GM12878 (cell line): ENCODE measurements around the gene ABCB4. TPM values are rescaled to one million over a fixed set of nuclear protein-coding genes. Genes with fewer than 3 reads are reported as not detected.

Experiments
- ATAC-seq: fragments of 200-7000 bp; cut with Tn5 transposase; 3 replicates; pipeline ENCODE4 v1.9.1; 2020; ENCODE audit warnings: mild to moderate bottlenecking, moderate library complexity
- BruUV-seq: library from RNA; stranded (reverse); fragments of 400-500 nt; replicated peaks from 2 replicates; lab custom pipeline; 2021; lab: Mats Ljungman, UMichigan
- CTCF ChIA-PET: fragments of 300-600 bp; sonication (Branson Sonifier 250); formaldehyde crosslinking; extraction: SDS; loops from one replicate; lab custom pipeline; 2021; ENCODE audit warnings: inconsistent platforms; lab: Yijun Ruan, JAX
- POLR2A ChIA-PET: fragments of 350-600 bp; formaldehyde crosslinking; extraction: SDS; loops from one replicate; lab custom pipeline; 2021; ENCODE audit warnings: inconsistent platforms; lab: Charles Lee
- RAD21 ChIA-PET: fragments of 300-600 bp; sonication (Branson Sonifier 250); formaldehyde crosslinking; loops from one replicate; lab custom pipeline; 2023; ENCODE audit warnings: antibody characterized with exemption; ENCODE audit not compliant: unreplicated experiment; lab: Charles Lee
- SMC1A ChIA-PET: fragments of 300-600 bp; sonication (Branson Sonifier 250); formaldehyde crosslinking; loops from one replicate; lab custom pipeline; 2023; ENCODE audit not compliant: unreplicated experiment, uncharacterized antibody; lab: Charles Lee
- DNase-seq: peaks from one replicate; pipeline ENCODE4 v3.0.0-alpha.2; 2011; ENCODE audit warnings: low read depth, low spot score
- FAIRE-seq: peaks from 3 replicates; lab custom pipeline; 2011; peaks lifted over from hg19 to GRCh38; lab: Jason Lieb, UNC
- H2AFZ ChIP-seq: 2 replicates; pipeline ENCODE4 v1.6.0; 2011; ENCODE audit warnings: low read depth, low read length, control low read depth; ENCODE audit not compliant: control insufficient read depth
- H3K27ac ChIP-seq: 2 replicates; pipeline ENCODE4 v1.5.1; 2011; ENCODE audit warnings: control low read depth; ENCODE audit not compliant: control insufficient read depth, insufficient read depth
- H3K27me3 ChIP-seq, 2 experiments: replicated peaks in 1 of 2; 2 replicates each; pipeline versions ENCODE4 v1.6.0 to v1.6.1; 2011; ENCODE audit warnings: low read length in 1 of 2; ENCODE audit not compliant: control insufficient read depth in 2 of 2, insufficient read depth in 2 of 2
- H3K36me3 ChIP-seq, 2 experiments: 2 replicates each; pipeline ENCODE4 v1.5.1; 2011; ENCODE audit warnings: low read length in 1 of 2; ENCODE audit not compliant: control insufficient read depth in 2 of 2, insufficient read depth in 2 of 2
- H3K4me1 ChIP-seq: 2 replicates; pipeline ENCODE4 v1.6.1; 2011; ENCODE audit warnings: mild to moderate bottlenecking, low read length, moderate library complexity, mixed read lengths; ENCODE audit not compliant: control insufficient read depth, insufficient read depth
- H3K4me2 ChIP-seq: 2 replicates; pipeline ENCODE4 v1.6.0; 2011; ENCODE audit warnings: control low read depth; ENCODE audit not compliant: control insufficient read depth, insufficient read depth
- H3K4me3 ChIP-seq: fragments of 200-600 bp; sonication (generic); 2 replicates; pipeline ENCODE4 v1.5.1; 2016
- H3K79me2 ChIP-seq: 2 replicates; pipeline ENCODE4 v1.6.0; 2011; ENCODE audit warnings: low read length; ENCODE audit not compliant: control insufficient read depth, insufficient read depth
- H3K9ac ChIP-seq: 2 replicates; pipeline ENCODE4 v1.8.0; 2011; ENCODE audit warnings: low read length, control low read depth, mixed read lengths; ENCODE audit not compliant: control insufficient read depth, insufficient read depth
- H3K9me3 ChIP-seq: replicated peaks from 3 replicates; pipeline ENCODE4 v1.5.1; 2011; ENCODE audit warnings: mild to moderate bottlenecking, low read length; ENCODE audit not compliant: control insufficient read depth, insufficient read depth
- H4K20me1 ChIP-seq: 2 replicates; pipeline ENCODE4 v1.6.0; 2011; ENCODE audit not compliant: control insufficient read depth, insufficient read depth
- CHD2 ChIP-seq: IDR thresholded peaks from 2 replicates; pipeline ENCODE4 v1.6.1; 2011; ENCODE audit warnings: low read depth, low read length, improper control_type of control experiment, borderline replicate concordance
- CHD4 ChIP-seq: fragments of 200-600 bp; sonication (generic); IDR thresholded peaks from 2 replicates; pipeline ENCODE4 v1.6.1; 2016; ENCODE audit warnings: mild to moderate bottlenecking
- EED ChIP-seq: sonication (generic); IDR thresholded peaks from 2 replicates; pipeline ENCODE4 v1.6.1; 2016; ENCODE audit warnings: antibody characterized with exemption, low read depth
- SMC3 ChIP-seq: IDR thresholded peaks from 2 replicates; pipeline ENCODE4 v1.6.1; 2011; ENCODE audit warnings: low read length, improper control_type of control experiment, borderline replicate concordance
- SREBF2 ChIP-seq: IDR thresholded peaks from 2 replicates; pipeline ENCODE4 v1.6.1; 2012; ENCODE audit warnings: mild to moderate bottlenecking, low read length
- SUPT20H ChIP-seq: IDR thresholded peaks from 2 replicates; pipeline ENCODE4 v1.6.1; 2011; ENCODE audit warnings: low read depth, mild to moderate bottlenecking, low read length, moderate library complexity, borderline replicate concordance; ENCODE audit not compliant: control insufficient read depth
- ZNF622 ChIP-seq: fragments of 450-650 bp; IDR thresholded peaks from 2 replicates; pipeline ENCODE4 v1.6.1; 2017; ENCODE audit warnings: mild to moderate bottlenecking, inconsistent platforms
- ZSCAN29 ChIP-seq: fragments of 450-650 bp; IDR thresholded peaks from 2 replicates; pipeline ENCODE4 v1.6.1; 2017; ENCODE audit warnings: mild to moderate bottlenecking, moderate library complexity
- WGBS: methylation state at CpG from one replicate; pipeline ENCODE4 v1.1.6; 2016; ENCODE audit warnings: low lambda C conversion rate; ENCODE audit not compliant: insufficient replicate concordance, insufficient coverage; ENCODE audit errors: missing lambda C conversion rate; 5-methylcytosine and 5-hydroxymethylcytosine counted together
- in situ Hi-C: fragments of 300-500 bp; cut with MboI; formaldehyde crosslinking; loops from 9 replicates; pipeline ENCODE4 v1.14.3; 2018; ENCODE audit warnings: mixed read lengths
- intact Hi-C: fragments of 100-400 bp; cut with micrococcal nuclease; formaldehyde crosslinking; loops from one replicate; pipeline ENCODE4 v1.14.2; 2022; ENCODE audit not compliant: unreplicated experiment
- polyA plus RNA-seq, 11 experiments: library from polyadenylated mRNA; depleted of rRNA in 4 of 11; unstranded in 6 of 11; stranded (reverse) in 5 of 11; fragments of >200 nt; fragmentation: Nextera tagmentation in 4 of 11; fragmentation: Illumina TruSeq in 1 of 11; extraction: Ambion mirVana in 4 of 11; extraction: Trizol in 1 of 11; gene quantifications; 1 replicate in 1 of 11; 2 replicates in 10 of 11; pipeline versions ENCODE4 v1.2.1 to v1.2.3, GENCODE V29; 2011 to 2016; ENCODE audit warnings: inconsistent platforms in 2 of 11, missing spikeins in 2 of 11, low read depth in 1 of 11
- total RNA-seq, 4 experiments: library from RNA; depleted of rRNA in 3 of 4; stranded (reverse); fragments of >200 nt in 3 of 4; fragmentation: Illumina TruSeq in 1 of 4; extraction: Trizol in 1 of 4; gene quantifications; 2 replicates each; pipeline versions ENCODE4 v1.2.1 to v1.2.3, GENCODE V29; 2013 to 2021
- TF ChIP-seq, protein P1 (sequence below): IDR thresholded peaks from 2 replicates; pipeline ENCODE4 v1.6.1; 2011; ENCODE audit warnings: mild to moderate bottlenecking, low read depth, low read length, moderate library complexity; ENCODE audit not compliant: insufficient replicate concordance

ABCB4 gene
- total and polyA plus RNA-seq, 10 of the 15 experiments (the other 5 are each of a cell fraction or from before 2014, with no cell fraction given): 1.9 to 8.3 (median 4.4) TPM

DNA sequence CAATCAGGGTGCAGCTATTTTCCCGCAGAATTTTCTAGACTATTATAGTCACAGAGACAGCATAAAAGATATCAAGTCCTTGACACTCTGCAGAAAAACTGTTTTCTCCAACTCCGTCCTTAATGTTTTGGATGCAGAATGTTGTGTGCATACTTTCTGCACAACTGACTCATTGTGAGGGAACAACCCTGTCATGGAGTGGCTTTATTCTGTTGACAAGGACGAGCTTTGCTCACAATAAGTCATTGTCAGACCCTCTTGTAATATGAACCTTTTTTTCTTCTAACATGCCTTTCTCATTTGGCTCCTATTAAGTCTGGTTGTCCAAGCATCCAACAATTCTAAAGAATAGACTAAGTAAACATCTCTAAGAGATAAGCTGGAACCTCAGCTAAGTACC lies 17.3 kb downstream of the ABCB4 start:
- no peaks in the 10 kb centered on the region for H4K20me1 ChIP-seq
- no peak overlapping the region for H3K9ac ChIP-seq
- intact Hi-C loops: no loop called here
- RAD21 ChIA-PET: interaction anchor here (0.6 kb wide), 1 partner anchor 222 kb away, joined by 3 read pairs; no protein-coding TSS in a partner anchor
- BruUV-seq: no TSS peak
- H3K9me3 ChIP-seq: no peaks in the 10 kb centered on the region
- FAIRE-seq (no peak), DNase-seq (no peak)
- POLR2A ChIA-PET: interaction anchor here (0.7 to 1.0 kb wide), 2 partner anchors 12 to 29 kb away, joined by 3 to 4 read pairs; no protein-coding TSS in a partner anchor
- SMC1A ChIA-PET: interaction anchor here (1.9 to 2.2 kb wide), 3 partner anchors 11 to 30 kb away, joined by 4 to 10 read pairs (median 6); no protein-coding TSS in a partner anchor
- H2AFZ ChIP-seq: no peak overlapping the region
- H3K36me3 ChIP-seq: no peaks in the 10 kb centered on the region
- H3K79me2 ChIP-seq: no peaks in the 10 kb centered on the region
- TF ChIP-seq EED: no peak
- TF ChIP-seq ZNF622: no peak
- no peak for TF ChIP-seq CHD2
- no peak for TF ChIP-seq CHD4
- TF ChIP-seq, protein P1, sequence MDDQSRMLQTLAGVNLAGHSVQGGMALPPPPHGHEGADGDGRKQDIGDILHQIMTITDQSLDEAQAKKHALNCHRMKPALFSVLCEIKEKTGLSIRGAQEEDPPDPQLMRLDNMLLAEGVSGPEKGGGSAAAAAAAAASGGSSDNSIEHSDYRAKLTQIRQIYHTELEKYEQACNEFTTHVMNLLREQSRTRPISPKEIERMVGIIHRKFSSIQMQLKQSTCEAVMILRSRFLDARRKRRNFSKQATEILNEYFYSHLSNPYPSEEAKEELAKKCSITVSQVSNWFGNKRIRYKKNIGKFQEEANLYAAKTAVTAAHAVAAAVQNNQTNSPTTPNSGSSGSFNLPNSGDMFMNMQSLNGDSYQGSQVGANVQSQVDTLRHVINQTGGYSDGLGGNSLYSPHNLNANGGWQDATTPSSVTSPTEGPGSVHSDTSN: no peak
- TF ChIP-seq SUPT20H: no peak
- no peak for TF ChIP-seq SMC3
- TF ChIP-seq ZSCAN29: no peak
- no peak for TF ChIP-seq SREBF2
- TF ChIP-seq, all 136 proteins: peak for 0
- no peak for ATAC-seq
- Histone ChIP-seq H3K4me2 (no peak overlapping the region), H3K4me1 (no peaks in the 10 kb centered on the region), H3K27ac (no peak overlapping the region), H3K4me3 (no peak overlapping the region), H3K27me3 (no peaks in the 10 kb centered on the region)
- WGBS: 64% methylated on average over 3 of the region's 3 CpGs
- CTCF ChIA-PET: interaction anchor here (0.6 to 1.1 kb wide), 2 partner anchors 14 to 42 kb away, joined by 3 read pairs; no protein-coding TSS in a partner anchor
- in situ Hi-C loops: no loop called here
